Suprapubic skin (tissue), 4 donors: ENCODE data around the gene ERG.

Source experiments
- CTCF ChIP-seq, 2 donors: fragments of 200-600 bp in 1 of 2; fragments of 450-650 bp in 1 of 2; sonication (generic) in 1 of 2; IDR thresholded peaks; one replicate each; pipeline ENCODE4 v1.5.1; 2016 to 2019; ENCODE audit warnings: antibody characterized with exemption in 2 of 2, mild to moderate bottlenecking in 1 of 2, moderate library complexity in 1 of 2
- POLR2A ChIP-seq, 2 donors: fragments of 450-650 bp; IDR thresholded peaks; one replicate each; pipeline ENCODE4 v1.6.1; 2017; ENCODE audit warnings: antibody characterized with exemption in 2 of 2, mild to moderate bottlenecking in 2 of 2, moderate library complexity in 2 of 2
- POLR2AphosphoS5 ChIP-seq, 3 donors: sonication (generic); formaldehyde crosslinking; IDR thresholded peaks; one replicate each; pipeline ENCODE4 v1.6.1; 2017; ENCODE audit warnings: antibody characterized with exemption in 3 of 3

GRCh38 chr21:38477226-38477625, 21.1 kb downstream of the ERG start:
- TF ChIP-seq POLR2AphosphoS5 (IDR thresholded peaks at IDR 0.05) (no peak), POLR2A (IDR thresholded peaks at IDR 0.05) (no peak), CTCF (IDR thresholded peaks at IDR 0.05) (no peak)
